ENCODE results near the gene GRB10.

DNA sequence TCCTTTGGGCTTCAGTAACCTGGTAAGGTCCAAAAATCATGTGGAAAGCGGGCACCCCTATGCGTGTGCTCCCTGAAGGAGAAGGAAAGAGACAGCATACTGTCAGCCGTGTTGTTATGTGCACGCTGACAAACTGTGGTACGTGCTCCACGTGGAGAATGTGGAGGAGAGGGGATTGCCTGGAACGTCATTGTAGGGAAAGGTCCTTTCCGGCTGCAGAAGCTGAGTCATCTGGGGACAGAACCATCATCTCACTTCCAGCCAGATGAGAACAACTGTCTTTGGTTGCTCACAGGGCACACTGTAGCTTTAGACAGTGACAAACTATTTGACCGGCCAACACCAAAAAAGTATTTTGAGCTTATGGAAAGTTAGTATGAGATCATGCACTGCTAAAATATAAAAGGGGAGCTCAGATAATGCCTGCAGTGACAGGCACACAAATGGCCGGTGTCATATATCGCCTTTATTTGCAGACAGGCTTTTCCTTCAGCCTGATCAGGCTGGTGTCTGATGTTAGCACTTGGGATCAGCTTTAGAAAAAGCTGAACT, 38.8 kb upstream of the GRB10 start:
- TF ChIP-seq POLR2A (IDR thresholded peaks at IDR 0.05; ENCODE audit: low read length) = no peak
- TF ChIP-seq GATA1 (IDR thresholded peaks at IDR 0.05; ENCODE audit: low read depth, low read length) = no peak

All from erythroblast (primary cell).